NT2/D1 (cell line): ENCODE measurements around the gene PHTF1.

ENCODE experiments used
- SUZ12 ChIP-seq: IDR thresholded peaks from 2 replicates; pipeline ENCODE4 v1.6.1; 2011; ENCODE audit not compliant: insufficient read length, insufficient read depth; ENCODE audit errors: extremely low read depth
- YY1 ChIP-seq: IDR thresholded peaks from 2 replicates; pipeline ENCODE4 v1.6.1; 2011; ENCODE audit not compliant: insufficient read length, insufficient read depth
- ZNF274 ChIP-seq: IDR thresholded peaks from 2 replicates; pipeline ENCODE4 v1.6.1; 2011; ENCODE audit warnings: mild to moderate bottlenecking, low read depth, low read length

DNA sequence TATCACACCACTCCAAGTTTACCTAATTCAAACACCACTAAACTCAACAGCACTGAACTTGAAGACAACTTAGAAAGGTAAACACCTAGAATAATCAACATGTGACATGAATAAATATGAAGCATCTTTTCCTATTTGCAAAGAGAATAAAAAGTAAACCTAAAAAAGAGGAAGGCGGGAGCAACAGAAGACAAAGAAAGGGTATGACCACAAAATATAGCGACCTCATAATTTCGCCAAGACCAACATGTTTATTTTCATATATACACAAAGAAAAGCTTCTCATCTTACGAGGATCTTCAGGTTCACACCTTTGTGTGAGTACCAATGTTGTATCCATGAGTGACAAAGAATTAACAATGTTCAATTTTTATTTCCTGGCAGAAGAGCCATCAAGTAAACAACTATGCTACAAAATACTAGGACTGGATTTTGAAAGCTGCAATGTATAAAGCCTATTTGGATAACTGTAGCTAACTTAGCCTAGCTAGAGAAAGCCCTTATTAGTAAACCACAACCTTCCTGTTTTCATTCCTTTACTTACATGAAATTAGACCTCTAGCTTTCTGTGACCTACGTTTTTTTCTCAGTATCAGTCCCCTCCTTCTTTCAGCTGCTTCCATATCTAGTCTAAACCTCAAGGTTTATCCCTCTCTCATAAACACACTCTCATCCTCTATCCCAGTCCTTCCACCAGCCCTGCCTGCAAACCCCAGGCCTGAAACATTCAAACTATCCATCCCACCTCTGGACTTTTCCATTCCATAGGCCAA lies 21.3 kb upstream of the PHTF1 start:
- no peak for TF ChIP-seq ZNF274
- TF ChIP-seq YY1: no peak
- no peak for TF ChIP-seq SUZ12
